Fibroblast of lung (primary cell): ENCODE results near the gene CTRL.

ENCODE experiments used
- EZH2 ChIP-seq: IDR thresholded peaks from 2 replicates; pipeline ENCODE4 v1.5.1; 2012; ENCODE audit warnings: low read length, control low read depth, mild to moderate bottlenecking; ENCODE audit errors: missing control alignments
- TF ChIP-seq, protein P1 (sequence below), 2 donors: IDR thresholded peaks in 1 of 2; conservative IDR thresholded peaks in 1 of 2; 1 replicate in 1 of 2; 2 replicates in 1 of 2; pipeline ENCODE4 v1.5.1; 2011 to 2012; ENCODE audit warnings: low read length in 2 of 2, control low read depth in 1 of 2, inconsistent platforms in 1 of 2, low read depth in 1 of 2, mild to moderate bottlenecking in 1 of 2

- TF ChIP-seq, protein P1, sequence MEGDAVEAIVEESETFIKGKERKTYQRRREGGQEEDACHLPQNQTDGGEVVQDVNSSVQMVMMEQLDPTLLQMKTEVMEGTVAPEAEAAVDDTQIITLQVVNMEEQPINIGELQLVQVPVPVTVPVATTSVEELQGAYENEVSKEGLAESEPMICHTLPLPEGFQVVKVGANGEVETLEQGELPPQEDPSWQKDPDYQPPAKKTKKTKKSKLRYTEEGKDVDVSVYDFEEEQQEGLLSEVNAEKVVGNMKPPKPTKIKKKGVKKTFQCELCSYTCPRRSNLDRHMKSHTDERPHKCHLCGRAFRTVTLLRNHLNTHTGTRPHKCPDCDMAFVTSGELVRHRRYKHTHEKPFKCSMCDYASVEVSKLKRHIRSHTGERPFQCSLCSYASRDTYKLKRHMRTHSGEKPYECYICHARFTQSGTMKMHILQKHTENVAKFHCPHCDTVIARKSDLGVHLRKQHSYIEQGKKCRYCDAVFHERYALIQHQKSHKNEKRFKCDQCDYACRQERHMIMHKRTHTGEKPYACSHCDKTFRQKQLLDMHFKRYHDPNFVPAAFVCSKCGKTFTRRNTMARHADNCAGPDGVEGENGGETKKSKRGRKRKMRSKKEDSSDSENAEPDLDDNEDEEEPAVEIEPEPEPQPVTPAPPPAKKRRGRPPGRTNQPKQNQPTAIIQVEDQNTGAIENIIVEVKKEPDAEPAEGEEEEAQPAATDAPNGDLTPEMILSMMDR (conservative IDR thresholded peaks at IDR 0.05 in 1 of 2, IDR thresholded peaks at IDR 0.05 in 1 of 2; ENCODE audit: low read depth in 1 of 2, low read length in 2 of 2) = no peak
- TF ChIP-seq EZH2 = no peak
Measured at GRCh38 chr16:67897231-67897630, 34.4 kb downstream of the CTRL start.
